K562 (cell line): ENCODE data around the gene PTPRT. TPM values are rescaled to one million over a fixed set of nuclear protein-coding genes. Genes with fewer than 3 reads are reported as not detected.

Experiments
- ATAC-seq: fragments of 200-7000 bp; cut with Tn5 transposase; 3 replicates; pipeline ENCODE4 v1.9.1; 2020; ENCODE audit warnings: moderate library complexity
- BruUV-seq: library from RNA; stranded (reverse); fragments of 400-500 nt; replicated peaks from 2 replicates; lab custom pipeline; 2021; lab: Mats Ljungman, UMichigan
- CTCF ChIA-PET: fragments of 300-600 bp; formaldehyde crosslinking; extraction: SDS; loops from one replicate; lab custom pipeline; 2021; ENCODE audit warnings: low intra/inter-chr PET ratio; lab: Yijun Ruan, JAX
- POLR2A ChIA-PET: fragments of 300-600, 350-650 bp; sonication (Branson Sonifier 250); formaldehyde crosslinking; extraction: SDS; loops from one replicate; lab custom pipeline; 2021; ENCODE audit warnings: antibody characterized with exemption, inconsistent platforms; lab: Yijun Ruan, JAX
- DNase-seq, 4 experiments: peaks; one replicate each; pipeline versions ENCODE4 v3.0.0 to v3.0.0-alpha.2; 2011 to 2018; ENCODE audit warnings: low spot score in 3 of 4, mixed read lengths in 3 of 4; ENCODE audit errors: extremely low read depth in 1 of 4
- FAIRE-seq: peaks from 2 replicates; lab custom pipeline; 2011; peaks lifted over from hg19 to GRCh38; lab: Jason Lieb, UNC
- H2AFZ ChIP-seq: 2 replicates; pipeline ENCODE4 v1.6.0; 2011; ENCODE audit warnings: low read depth, low read length, control low read depth, inconsistent platforms
- H3K27ac ChIP-seq: fragments of 200-600 bp; 3 replicates; pipeline ENCODE4 v1.8.0; 2011; ENCODE audit warnings: low read depth, mild to moderate bottlenecking, control low read depth, inconsistent platforms, low read length, moderate library complexity, mixed read lengths; ENCODE audit errors: extremely low read depth
- H3K27me3 ChIP-seq, 2 experiments: fragments of 300-600 bp in 1 of 2; 2 replicates in 1 of 2; 3 replicates in 1 of 2; pipeline versions ENCODE4 v1.6.0 to v1.8.0; 2011; ENCODE audit warnings: inconsistent platforms in 2 of 2, low read length in 2 of 2, mild to moderate bottlenecking in 1 of 2, mixed read lengths in 1 of 2, moderate library complexity in 1 of 2; ENCODE audit not compliant: control insufficient read depth in 2 of 2, insufficient read depth in 2 of 2
- H3K36me3 ChIP-seq: fragments of 300-600 bp; 3 replicates; pipeline ENCODE4 v1.8.0; 2011; ENCODE audit warnings: mild to moderate bottlenecking, low read length, inconsistent platforms; ENCODE audit not compliant: control insufficient read depth, insufficient read depth
- H3K4me1 ChIP-seq, 2 experiments: fragments of 200-600 bp in 1 of 2; replicated peaks in 1 of 2; 2 replicates in 1 of 2; 3 replicates in 1 of 2; pipeline versions ENCODE4 v1.5.1 to v1.8.0; 2011; ENCODE audit warnings: inconsistent platforms in 2 of 2, low read length in 2 of 2, mild to moderate bottlenecking in 1 of 2, mixed read lengths in 1 of 2, moderate library complexity in 1 of 2; ENCODE audit not compliant: control insufficient read depth in 2 of 2, insufficient read depth in 2 of 2
- H3K4me2 ChIP-seq: 2 replicates; pipeline ENCODE4 v1.6.1; 2011; ENCODE audit warnings: low read length, control low read depth, inconsistent platforms, mixed read lengths; ENCODE audit not compliant: insufficient read depth
- H3K4me3 ChIP-seq: fragments of 200-600 bp; sonication (generic), shearing (Covaris generic); 2 replicates; pipeline ENCODE4 v1.5.1; 2016; ENCODE audit warnings: control low read depth, inconsistent platforms
- H3K79me2 ChIP-seq: fragments of 200-600 bp; 3 replicates; pipeline ENCODE4 v1.8.0; 2011; ENCODE audit warnings: low read length, inconsistent platforms; ENCODE audit not compliant: control insufficient read depth, insufficient read depth
- H3K9ac ChIP-seq, 2 experiments: 2 replicates each; pipeline versions ENCODE4 v1.6.0 to v1.6.1; 2011; ENCODE audit warnings: low read depth in 2 of 2, low read length in 2 of 2, control low read depth in 1 of 2, inconsistent platforms in 1 of 2, mild to moderate bottlenecking in 1 of 2, mixed read lengths in 1 of 2; ENCODE audit not compliant: insufficient read depth in 1 of 2
- H3K9me1 ChIP-seq: one replicate; pipeline ENCODE4 v1.6.0; 2011; ENCODE audit warnings: inconsistent platforms, mild to moderate bottlenecking, low read length, moderate library complexity; ENCODE audit not compliant: control insufficient read depth, insufficient read depth
- H3K9me3 ChIP-seq: replicated peaks from 2 replicates; pipeline ENCODE4 v1.5.1; 2011; ENCODE audit warnings: low read depth, low read length, inconsistent platforms; ENCODE audit not compliant: control insufficient read depth, insufficient read depth
- H4K20me1 ChIP-seq: replicated peaks from 2 replicates; pipeline ENCODE4 v1.6.1; 2011; ENCODE audit warnings: low read length, inconsistent platforms, mixed read lengths; ENCODE audit not compliant: control insufficient read depth, insufficient read depth
- AFF1 ChIP-seq, 2 experiments: fragments of 450-650 bp; IDR thresholded peaks; 2 replicates each; pipeline ENCODE4 v1.6.1; 2018; ENCODE audit warnings: mild to moderate bottlenecking in 2 of 2, low read depth in 1 of 2; ENCODE audit not compliant: partially characterized antibody in 2 of 2
- FOXP1 ChIP-seq: sonication (generic); formaldehyde crosslinking; IDR thresholded peaks from 2 replicates; pipeline ENCODE4 v1.8.0; 2022; ENCODE audit warnings: mild to moderate bottlenecking, missing genetic modification reagents
- KDM4B ChIP-seq, 2 experiments: fragments of 450-650 bp in 1 of 2; sonication (generic) in 1 of 2; IDR thresholded peaks; 2 replicates each; pipeline ENCODE4 v1.6.1; 2016 to 2017; ENCODE audit warnings: borderline replicate concordance in 2 of 2, antibody characterized with exemption in 1 of 2, low read depth in 1 of 2, mild to moderate bottlenecking in 1 of 2
- LEF1 ChIP-seq: fragments of 450-650 bp; IDR thresholded peaks from 2 replicates; pipeline ENCODE4 v1.6.1; 2016; ENCODE audit warnings: mild to moderate bottlenecking
- MXD1 ChIP-seq: fragments of 250-450 bp; sonication (Bioruptor Pico); IDR thresholded peaks from 2 replicates; pipeline ENCODE4 v1.8.0; 2021; ENCODE audit warnings: borderline replicate concordance, mild to moderate bottlenecking, moderate library complexity; ENCODE audit not compliant: poor library complexity, severe bottlenecking
- SMARCA4 ChIP-seq: fragments of 450-650 bp; IDR thresholded peaks from 2 replicates; pipeline ENCODE4 v1.6.1; 2016
- ZNF146 ChIP-seq: IDR thresholded peaks from one replicate; pipeline ENCODE4 v1.6.1; 2018; ENCODE audit warnings: missing compliant biosample characterization; ENCODE audit not compliant: unreplicated experiment
- WGBS: fragments of 100-300 bp; shearing (Covaris generic); methylation state at CpG from one replicate; pipeline ENCODE4 v1.1.6; 2016; ENCODE audit warnings: low coverage, mixed read lengths; ENCODE audit not compliant: insufficient coverage; ENCODE audit errors: missing lambda C conversion rate; 5-methylcytosine and 5-hydroxymethylcytosine counted together
- in situ Hi-C: fragments of 300-500 bp; cut with MboI; formaldehyde crosslinking; loops from 4 replicates; pipeline ENCODE4 v1.15.0; 2018; ENCODE audit warnings: inconsistent platforms, mixed read lengths
- intact Hi-C: fragments of 100-400 bp; cut with micrococcal nuclease; formaldehyde crosslinking; loops from 2 replicates; pipeline ENCODE4 v1.14.2; 2022
- polyA plus RNA-seq, 8 experiments: library from polyadenylated mRNA; depleted of rRNA in 4 of 8; stranded (reverse) in 5 of 8; unstranded in 3 of 8; fragments of >200 nt; fragmentation: Nextera tagmentation in 2 of 8; fragmentation: Illumina TruSeq in 1 of 8; extraction: Ambion mirVana in 2 of 8; extraction: Trizol in 1 of 8; gene quantifications; 2 replicates each; pipeline versions ENCODE4 v1.2.1 to v1.2.3, GENCODE V29; 2011 to 2014; ENCODE audit warnings: inconsistent platforms in 1 of 8, missing spikeins in 1 of 8
- total RNA-seq, 7 experiments: library from RNA; depleted of rRNA in 6 of 7; stranded (reverse); fragments of >200 nt in 6 of 7; fragmentation: Illumina TruSeq in 2 of 7; extraction: Trizol in 2 of 7; gene quantifications; 2 replicates each; pipeline versions ENCODE4 v1.2.1 to v1.2.3, GENCODE V29; 2011 to 2021; ENCODE audit warnings: low replicate concordance in 1 of 7
- TF ChIP-seq, protein P1 (sequence below), 2 experiments: fragments of 450-650 bp; formaldehyde crosslinking in 1 of 2; IDR thresholded peaks; 2 replicates each; pipeline versions ENCODE4 v1.4.0 to v1.6.1; 2014 to 2020; ENCODE audit warnings: mild to moderate bottlenecking in 2 of 2, borderline replicate concordance in 1 of 2, low read depth in 1 of 2

Gene PTPRT
- total and polyA plus RNA-seq, 9 of the 15 experiments (the other 6 are each of a cell fraction or from before 2014, with no cell fraction given), result not detected

DNA sequence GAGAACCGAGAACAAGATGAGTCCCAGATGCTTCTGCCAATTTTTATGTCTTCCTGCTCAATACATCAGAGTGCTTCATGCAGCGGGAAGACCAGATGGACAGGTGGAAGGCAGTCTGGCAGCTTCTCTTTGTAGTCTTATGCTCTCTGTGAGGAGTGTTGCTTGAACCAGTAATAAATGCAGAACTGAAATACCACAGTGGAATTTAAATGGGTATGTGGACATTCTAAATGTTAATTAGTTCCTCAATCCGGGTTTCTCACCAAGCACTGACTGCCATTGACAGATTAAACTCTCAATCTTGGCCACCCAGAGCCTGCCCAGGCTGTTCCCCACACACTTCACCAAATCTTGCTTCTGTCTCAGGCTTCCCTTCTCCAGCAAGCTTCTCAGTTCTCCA, 876.0 kb downstream of the PTPRT start (continued):
- TF ChIP-seq AFF1 (IDR thresholded peaks at IDR 0.05; ENCODE audit: low read depth in 1 of 2, partially characterized antibody in 2 of 2), result no peak
- no peak for TF ChIP-seq ZNF146 (CRISPR knock-in tag)
- TF ChIP-seq, all 486 proteins: peak for 0

DNA sequence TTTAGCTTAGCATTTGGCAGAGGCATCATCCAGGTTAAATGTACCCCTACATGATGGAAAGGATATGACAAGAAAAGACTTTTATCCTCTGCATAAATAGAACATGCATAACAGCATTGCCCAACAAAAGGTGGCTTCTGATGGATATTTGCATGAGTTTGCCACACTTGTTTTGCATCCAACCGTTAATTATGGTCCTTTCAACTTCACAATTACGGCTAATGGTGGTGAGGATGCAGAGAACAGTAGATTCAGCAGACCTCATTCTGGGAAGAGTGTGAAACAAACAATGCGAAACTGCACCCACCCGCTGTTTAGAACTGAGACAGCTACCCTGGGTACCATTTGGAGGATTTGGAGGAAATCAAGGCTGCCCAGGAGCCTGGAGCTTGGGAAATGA, 880.7 kb downstream of the PTPRT start:
- ATAC-seq, result no peak
- FAIRE-seq, result no peak
- no peaks in the 10 kb centered on the region for H3K27me3 ChIP-seq
- H3K4me1 ChIP-seq, result no peaks in the 10 kb centered on the region
- no peak overlapping the region for H3K4me3 ChIP-seq
- DNase-seq, result no peak
- no peaks in the 10 kb centered on the region for H4K20me1 ChIP-seq
- no peaks in the 10 kb centered on the region for H3K36me3 ChIP-seq
- H3K9me1 ChIP-seq, result no peaks in the 10 kb centered on the region
- H3K9me3 ChIP-seq, result no peaks in the 10 kb centered on the region
- H2AFZ ChIP-seq, result no peak overlapping the region
- intact Hi-C loops, result no loop called here
- H3K4me2 ChIP-seq, result no peak overlapping the region
- CTCF ChIA-PET, result no interaction called here
- H3K79me2 ChIP-seq, result no peaks in the 10 kb centered on the region
- no TSS peak for BruUV-seq
- in situ Hi-C loops, result no loop called here
- H3K27ac ChIP-seq, result no peak overlapping the region
- POLR2A ChIA-PET, result no interaction called here
- WGBS, result 0% methylated on average over 4 of the region's 4 CpGs
- H3K9ac ChIP-seq, result no peak overlapping the region
- TF ChIP-seq, protein P1, sequence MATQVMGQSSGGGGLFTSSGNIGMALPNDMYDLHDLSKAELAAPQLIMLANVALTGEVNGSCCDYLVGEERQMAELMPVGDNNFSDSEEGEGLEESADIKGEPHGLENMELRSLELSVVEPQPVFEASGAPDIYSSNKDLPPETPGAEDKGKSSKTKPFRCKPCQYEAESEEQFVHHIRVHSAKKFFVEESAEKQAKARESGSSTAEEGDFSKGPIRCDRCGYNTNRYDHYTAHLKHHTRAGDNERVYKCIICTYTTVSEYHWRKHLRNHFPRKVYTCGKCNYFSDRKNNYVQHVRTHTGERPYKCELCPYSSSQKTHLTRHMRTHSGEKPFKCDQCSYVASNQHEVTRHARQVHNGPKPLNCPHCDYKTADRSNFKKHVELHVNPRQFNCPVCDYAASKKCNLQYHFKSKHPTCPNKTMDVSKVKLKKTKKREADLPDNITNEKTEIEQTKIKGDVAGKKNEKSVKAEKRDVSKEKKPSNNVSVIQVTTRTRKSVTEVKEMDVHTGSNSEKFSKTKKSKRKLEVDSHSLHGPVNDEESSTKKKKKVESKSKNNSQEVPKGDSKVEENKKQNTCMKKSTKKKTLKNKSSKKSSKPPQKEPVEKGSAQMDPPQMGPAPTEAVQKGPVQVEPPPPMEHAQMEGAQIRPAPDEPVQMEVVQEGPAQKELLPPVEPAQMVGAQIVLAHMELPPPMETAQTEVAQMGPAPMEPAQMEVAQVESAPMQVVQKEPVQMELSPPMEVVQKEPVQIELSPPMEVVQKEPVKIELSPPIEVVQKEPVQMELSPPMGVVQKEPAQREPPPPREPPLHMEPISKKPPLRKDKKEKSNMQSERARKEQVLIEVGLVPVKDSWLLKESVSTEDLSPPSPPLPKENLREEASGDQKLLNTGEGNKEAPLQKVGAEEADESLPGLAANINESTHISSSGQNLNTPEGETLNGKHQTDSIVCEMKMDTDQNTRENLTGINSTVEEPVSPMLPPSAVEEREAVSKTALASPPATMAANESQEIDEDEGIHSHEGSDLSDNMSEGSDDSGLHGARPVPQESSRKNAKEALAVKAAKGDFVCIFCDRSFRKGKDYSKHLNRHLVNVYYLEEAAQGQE (IDR thresholded peaks at IDR 0.05; ENCODE audit: borderline replicate concordance), result no peak
- TF ChIP-seq, protein P1 (CRISPR knock-in tag; IDR thresholded peaks at IDR 0.05; ENCODE audit: low read depth), result no peak
- TF ChIP-seq KDM4B (IDR thresholded peaks at IDR 0.05; ENCODE audit: borderline replicate concordance in 2 of 2, low read depth in 1 of 2) (no peak), LEF1 (no peak), SMARCA4 (no peak), MXD1 (no peak), FOXP1 (CRISPR knock-in tag) (no peak)
